Measurements from ENCODE around the gene TSN. TPM values are rescaled to one million over a fixed set of nuclear protein-coding genes. Genes with fewer than 3 reads are reported as not detected.

Gene TSN
- total RNA-seq, 1 experiment from 2014 or later = 91.5 TPM

GRCh38 chr2:121754851-121755236 is 607 bp upstream of the TSN start:
- Histone ChIP-seq H3K9ac (ENCODE audit: low read length) (peak overlapping the region; percentile 63), H3K27ac (ENCODE audit: low read depth, low read length) (no peak overlapping the region), H3K79me2 (ENCODE audit: insufficient read depth, low read length) (peaks cover 50% of the 10 kb centered on the region), H3K4me2 (ENCODE audit: low read length) (peak overlapping the region; percentile 97), H4K20me1 (ENCODE audit: insufficient read depth) (no peaks in the 10 kb centered on the region), H2AFZ (ENCODE audit: low read depth, low read length, poor library complexity, severe bottlenecking) (peak overlapping the region; percentile 90), H3K4me3 (replicated peaks in 1 of 2; ENCODE audit: low read depth in 1 of 2, low read length in 2 of 2) (peak overlapping the region; percentile 99 to 100), H3K9me3 (ENCODE audit: control insufficient read depth in 1 of 2, insufficient read depth in 1 of 2, low read depth in 1 of 2, low read length in 2 of 2) (no peaks in the 10 kb centered on the region), H3K9me2 (ENCODE audit: insufficient read depth) (no peaks in the 10 kb centered on the region), H3K36me3 (ENCODE audit: control insufficient read depth in 1 of 2, insufficient read depth in 2 of 2, low read length in 2 of 2) (peaks cover 6% of the 10 kb centered on the region in 2 experiments; a peak in 3 of 4 replicates), H3K27me3 (ENCODE audit: insufficient read depth, low read length) (no peaks in the 10 kb centered on the region), H3K4me1 (ENCODE audit: control insufficient read depth in 1 of 2, insufficient read depth in 2 of 2, low read length in 2 of 2) (peaks cover 11 to 17% of the 10 kb centered on the region in 2 experiments; a peak in 3 of 4 replicates)
- ATAC-seq (peak; percentile 7), DNase-seq (ENCODE audit: low read depth, low spot score) (no peak)
- CTCF ChIA-PET = interaction anchor here (1.6 kb wide), 1 partner anchor 626 kb away, joined by 3 read pairs; no protein-coding TSS in a partner anchor
- no peak for TF ChIP-seq REST (IDR thresholded peaks at IDR 0.05; ENCODE audit: low read depth)
- no peak for TF ChIP-seq ZNF274 (IDR thresholded peaks at IDR 0.05; ENCODE audit: low read depth, low read length)
- no peak for TF ChIP-seq POLR2AphosphoS5 (IDR thresholded peaks at IDR 0.05; ENCODE audit: low read depth, low read length)
- no peak for TF ChIP-seq CTCF (IDR thresholded peaks at IDR 0.05 in 2 of 3, conservative IDR thresholded peaks at IDR 0.05 in 1 of 3; ENCODE audit: borderline replicate concordance in 1 of 3, insufficient read depth in 1 of 3, low read depth in 2 of 3, low read length in 2 of 3)
- no peak for TF ChIP-seq YY1 (IDR thresholded peaks at IDR 0.05; ENCODE audit: extremely low read depth, insufficient replicate concordance, low read depth, low read length)
- TF ChIP-seq CBX3 (IDR thresholded peaks at IDR 0.05; ENCODE audit: low read depth) = no peak
- TF ChIP-seq EZH2phosphoT487 (IDR thresholded peaks at IDR 0.05; ENCODE audit: borderline replicate concordance) = no peak
- no peak for TF ChIP-seq TCF7L2 (IDR thresholded peaks at IDR 0.05; ENCODE audit: borderline replicate concordance, extremely low read depth, insufficient read depth, insufficient read length)
- TF ChIP-seq EZH2 (IDR thresholded peaks at IDR 0.05) = no peak
- no peak for TF ChIP-seq SP1 (IDR thresholded peaks at IDR 0.05; ENCODE audit: low read depth)
- no peak for TF ChIP-seq CEBPB (IDR thresholded peaks at IDR 0.05; ENCODE audit: low read depth)
- TF ChIP-seq ELF1 (IDR thresholded peaks at IDR 0.05; ENCODE audit: borderline replicate concordance, low read depth) = no peak
- TF ChIP-seq POLR2A (IDR thresholded peaks at IDR 0.05; ENCODE audit: borderline replicate concordance, extremely low read depth, insufficient read depth, insufficient read length) = no peak
- intact Hi-C loops (cut with micrococcal nuclease) = loop anchor here (2.0 kb wide), 1 partner anchor 224 kb away; the partner anchor contains the start of gene RNU4ATAC
- TSS peak; percentile 94 for BruUV-seq (replicated peaks)
- POLR2A ChIA-PET = interaction anchor here (1.0 kb wide), 1 partner anchor 105 kb away, joined by 3 read pairs; no protein-coding TSS in a partner anchor
- RAD21 ChIA-PET (ENCODE audit: low non-redundant PET in 1 of 2, low total read pairs in 2 of 2, uncharacterized antibody in 2 of 2, unreplicated experiment in 2 of 2) = no interaction called here
